Heart left ventricle (tissue), 13 donors: Measurements from ENCODE around the gene MLC1.

Source experiments
- CTCF ChIP-seq, 12 donors: fragments of 200-600 bp; sonication (generic) in 4 of 12; IDR thresholded peaks; one replicate each; pipeline versions ENCODE4 v1.5.0 to v1.8.0; 2018 to 2022; ENCODE audit warnings: antibody characterized with exemption in 12 of 12, mild to moderate bottlenecking in 5 of 12
- POLR2A ChIP-seq, 2 donors: fragments of 450-650 bp; IDR thresholded peaks; one replicate each; pipeline ENCODE4 v1.6.1; 2017; ENCODE audit warnings: antibody characterized with exemption in 2 of 2, mild to moderate bottlenecking in 2 of 2, moderate library complexity in 2 of 2
- donor health status: ischemic (EF 13 %, LVEDD 7.1; RV severe dilation, severe dysfunction).
- donor health status: DM: no; HTN: yes; CAD: no.
- donor health status: DM: no; HTN: no; CAD: no.
- donor health status: ischemic (EF 25% LVEDD 6.9; RV normal size, moderate dysfunction).
- donor health status: ischemic (EF 25% LVEDD 5.7; RV mildly dilated, moderate dysfunction).
- donor health status: ischemic (EF 35%, LVEDD 5.7; RV mildly dilated, moderate dysfunction).
- donor health status: nonischemic (EF 11% LVEDD 7.7; RV severe dilation, severe dysfunction).
- donor health status: DM: yes; HTN: yes; CAD: no.
- donor health status: PGD.
- donor health status: ischemic (EF 29% LVEDD 5.4; RV normal size, mild dysfunction).
- donor health status: nonischemic (EF 23%, LVEDD 6.1; RV moderate dilation, normal function).

- no peak for TF ChIP-seq CTCF (IDR thresholded peaks at IDR 0.05)
- TF ChIP-seq POLR2A (IDR thresholded peaks at IDR 0.05) = no peak
Observed at GRCh38 chr22:50063589-50064393, 21.4 kb downstream of the MLC1 start.
